H9 (cell line): ENCODE measurements around the gene ADGRL3. TPM values are rescaled to one million over a fixed set of nuclear protein-coding genes. Genes with fewer than 3 reads are reported as not detected.

Source experiments
- DNase-seq: peaks from one replicate; pipeline ENCODE4 v3.0.0-alpha.2; 2017
- H2AFZ ChIP-seq: one replicate; pipeline ENCODE4 v1.6.1; 2013; ENCODE audit warnings: mild to moderate bottlenecking, low read length, control low read depth, moderate library complexity
- H2AK5ac ChIP-seq: 2 replicates; pipeline ENCODE4 v1.6.1; 2013; ENCODE audit warnings: low read length, control low read depth, mixed read lengths; ENCODE audit not compliant: insufficient read length
- H2BK120ac ChIP-seq: one replicate; pipeline ENCODE4 v1.6.1; 2013; ENCODE audit warnings: low read depth, mild to moderate bottlenecking, low read length, control low read depth, inconsistent platforms; ENCODE audit not compliant: poor library complexity, severe bottlenecking
- H2BK12ac ChIP-seq: 2 replicates; pipeline ENCODE4 v1.6.1; 2013; ENCODE audit warnings: low read length, control low read depth, mixed read lengths, low read depth; ENCODE audit not compliant: insufficient read length
- H2BK15ac ChIP-seq: 2 replicates; pipeline ENCODE4 v1.6.1; 2013; ENCODE audit warnings: low read depth, low read length, control low read depth
- H2BK20ac ChIP-seq: one replicate; pipeline ENCODE4 v1.6.1; 2013; ENCODE audit warnings: low read depth, mild to moderate bottlenecking, low read length, control low read depth, inconsistent platforms; ENCODE audit not compliant: poor library complexity, severe bottlenecking
- H2BK5ac ChIP-seq: 2 replicates; pipeline ENCODE4 v1.6.1; 2013; ENCODE audit warnings: low read length, control low read depth, mixed read lengths; ENCODE audit not compliant: insufficient read length
- H3K14ac ChIP-seq: 2 replicates; pipeline ENCODE4 v1.6.1; 2013; ENCODE audit warnings: low read length, control low read depth; ENCODE audit not compliant: insufficient read depth
- H3K18ac ChIP-seq: 2 replicates; pipeline ENCODE4 v1.6.1; 2013; ENCODE audit warnings: low read depth, mild to moderate bottlenecking, mixed read lengths, low read length, control low read depth; ENCODE audit not compliant: insufficient read length
- H3K23ac ChIP-seq: 2 replicates; pipeline ENCODE4 v1.6.1; 2013; ENCODE audit warnings: low read length, control low read depth, mixed read lengths, low read depth; ENCODE audit not compliant: insufficient read length
- H3K23me2 ChIP-seq: 2 replicates; pipeline ENCODE4 v1.6.1; 2013; ENCODE audit warnings: low read depth, mild to moderate bottlenecking, mixed read lengths, low read length, control low read depth; ENCODE audit not compliant: insufficient read length, poor library complexity, severe bottlenecking
- H3K27ac ChIP-seq: 2 replicates; pipeline ENCODE4 v1.5.1; 2013; ENCODE audit warnings: low read length, control low read depth, mixed read lengths, low read depth; ENCODE audit not compliant: insufficient read length
- H3K27me3 ChIP-seq: 2 replicates; pipeline ENCODE4 v1.6.1; 2013; ENCODE audit warnings: low read length, control low read depth, inconsistent platforms; ENCODE audit not compliant: insufficient read depth
- H3K4ac ChIP-seq: 2 replicates; pipeline ENCODE4 v1.6.1; 2013; ENCODE audit warnings: low read depth, mild to moderate bottlenecking, control low read depth, inconsistent platforms, low read length, moderate library complexity
- H3K4me1 ChIP-seq: 2 replicates; pipeline ENCODE4 v1.6.1; 2013; ENCODE audit warnings: low read length, control low read depth, inconsistent platforms; ENCODE audit not compliant: insufficient read depth
- H3K4me2 ChIP-seq: 2 replicates; pipeline ENCODE4 v1.6.1; 2013; ENCODE audit warnings: low read length, control low read depth, mixed read lengths; ENCODE audit not compliant: insufficient read length, insufficient read depth
- H3K56ac ChIP-seq: 2 replicates; pipeline ENCODE4 v1.6.1; 2013; ENCODE audit warnings: low read depth, mild to moderate bottlenecking, mixed read lengths, low read length, control low read depth; ENCODE audit not compliant: insufficient read length
- H3K79me1 ChIP-seq: 2 replicates; pipeline ENCODE4 v1.6.1; 2013; ENCODE audit warnings: low read depth, mild to moderate bottlenecking, moderate library complexity, low read length, control low read depth, inconsistent platforms; ENCODE audit not compliant: insufficient read depth, poor library complexity, severe bottlenecking
- H3K79me2 ChIP-seq: 2 replicates; pipeline ENCODE4 v1.6.1; 2013; ENCODE audit warnings: low read length, control low read depth, inconsistent platforms; ENCODE audit not compliant: insufficient read depth
- H3K9ac ChIP-seq: 2 replicates; pipeline ENCODE4 v1.6.1; 2013; ENCODE audit warnings: low read length, control low read depth, mixed read lengths; ENCODE audit not compliant: insufficient read length; ENCODE audit errors: extremely low read depth
- H3K9me3 ChIP-seq: one replicate; pipeline ENCODE4 v1.6.1; 2013; ENCODE audit warnings: low read depth, low read length, inconsistent platforms; ENCODE audit not compliant: control insufficient read depth
- H3T11ph ChIP-seq: one replicate; pipeline ENCODE4 v1.6.1; 2013; ENCODE audit warnings: mild to moderate bottlenecking, low read length, control low read depth, inconsistent platforms
- H4K20me1 ChIP-seq: one replicate; pipeline ENCODE4 v1.6.1; 2013; ENCODE audit not compliant: control insufficient read depth, insufficient read length, insufficient read depth
- H4K5ac ChIP-seq: 2 replicates; pipeline ENCODE4 v1.6.1; 2013; ENCODE audit warnings: low read depth, mild to moderate bottlenecking, mixed read lengths, low read length, control low read depth; ENCODE audit not compliant: insufficient read length
- H4K8ac ChIP-seq: replicated peaks from 2 replicates; pipeline ENCODE4 v1.6.1; 2013; ENCODE audit warnings: low read length, control low read depth, mixed read lengths, low read depth; ENCODE audit not compliant: insufficient read length
- H4K91ac ChIP-seq: 2 replicates; pipeline ENCODE4 v1.6.1; 2013; ENCODE audit warnings: low read depth, mild to moderate bottlenecking, moderate library complexity, mixed read lengths, low read length, control low read depth; ENCODE audit not compliant: insufficient read length
- H3K27ac Mint-ChIP-seq, 3 experiments: 2 replicates in 2 of 3; 3 replicates in 1 of 3; pipeline ENCODE4 v1.8.0; 2020 to 2021; ENCODE audit warnings: mixed read lengths in 3 of 3, mild to moderate bottlenecking in 1 of 3, moderate library complexity in 1 of 3
- H3K27me3 Mint-ChIP-seq: 2 replicates; pipeline ENCODE4 v1.8.0; 2021; ENCODE audit warnings: low read depth, mild to moderate bottlenecking, moderate library complexity, mixed read lengths
- H3K36me3 Mint-ChIP-seq, 3 experiments: 2 replicates in 2 of 3; 3 replicates in 1 of 3; pipeline ENCODE4 v1.8.0; 2020 to 2021; ENCODE audit warnings: low read depth in 3 of 3, mixed read lengths in 3 of 3; ENCODE audit not compliant: insufficient read depth in 1 of 3
- H3K4me1 Mint-ChIP-seq, 2 experiments: 2 replicates each; pipeline ENCODE4 v1.8.0; 2020; ENCODE audit warnings: mixed read lengths in 2 of 2
- H3K4me3 Mint-ChIP-seq, 2 experiments: 2 replicates in 1 of 2; 3 replicates in 1 of 2; pipeline ENCODE4 v1.8.0; 2020 to 2021; ENCODE audit warnings: mild to moderate bottlenecking in 2 of 2, mixed read lengths in 2 of 2, moderate library complexity in 1 of 2
- H3K9me3 Mint-ChIP-seq, 2 experiments: 2 replicates in 1 of 2; 3 replicates in 1 of 2; pipeline ENCODE4 v1.8.0; 2020; ENCODE audit warnings: mild to moderate bottlenecking in 2 of 2, mixed read lengths in 2 of 2, moderate library complexity in 1 of 2
- CTCF ChIP-seq: fragments of 200-600 bp; sonication (generic); conservative IDR thresholded peaks from 3 replicates; pipeline ENCODE4 v1.8.0; 2021; ENCODE audit warnings: antibody characterized with exemption, mild to moderate bottlenecking
- WGBS: extraction: QIAGEN DNeasy Blood & Tissue Kit; methylation state at CpG from one replicate; pipeline ENCODE4 v1.1.7; 2013; ENCODE audit warnings: missing lambda C conversion rate, low lambda C conversion rate, mixed read lengths; ENCODE audit not compliant: insufficient read length; ENCODE audit errors: extremely low coverage; 5-methylcytosine and 5-hydroxymethylcytosine counted together
- total RNA-seq: library from RNA; stranded (reverse); gene quantifications from 2 replicates; pipeline ENCODE4 v1.2.1, GENCODE V29; 2021

The ADGRL3 gene
- total RNA-seq, 1 experiment from 2014 or later, result 5.9 TPM

GRCh38 chr4:61493041-61493440 is 292.9 kb downstream of the ADGRL3 start:
- H3K27me3 Mint-ChIP-seq, result no peaks in the 10 kb centered on the region

More at GRCh38 chr4:61493041-61493440, 292.9 kb downstream of the ADGRL3 start:
- Histone ChIP-seq H2BK5ac (no peak overlapping the region), H2BK12ac (no peak overlapping the region), H2BK120ac (no peak overlapping the region), H3K56ac (no peak overlapping the region), H3K14ac (no peak overlapping the region), H2AFZ (no peak overlapping the region), H3K9ac (no peak overlapping the region), H3K23ac (no peak overlapping the region), H3K79me1 (no peaks in the 10 kb centered on the region), H3K4ac (no peak overlapping the region), H3K27me3 (no peaks in the 10 kb centered on the region), H3K79me2 (no peaks in the 10 kb centered on the region), H4K20me1 (no peaks in the 10 kb centered on the region), H2AK5ac (no peak overlapping the region), H3T11ph (no peak overlapping the region), H3K4me2 (no peak overlapping the region), H3K23me2 (no peaks in the 10 kb centered on the region), H3K18ac (no peak overlapping the region), H2BK20ac (no peak overlapping the region), H3K9me3 (no peaks in the 10 kb centered on the region), H4K91ac (no peak overlapping the region), H4K8ac (no peak overlapping the region), H3K27ac (no peak overlapping the region), H4K5ac (no peak overlapping the region), H2BK15ac (no peak overlapping the region), H3K4me1 (no peaks in the 10 kb centered on the region; the same call in 1 of the 2 replicates)
- no peak overlapping the region for H3K4me3 Mint-ChIP-seq
- H3K36me3 Mint-ChIP-seq, result peaks cover 0 to 4% (median 0%) of the 10 kb centered on the region in 3 experiments; a peak in 2 of 7 replicates
- peaks cover 6 to 13% of the 10 kb centered on the region in 2 experiments for H3K4me1 Mint-ChIP-seq
- no peak for TF ChIP-seq CTCF
- H3K9me3 Mint-ChIP-seq, result no peaks in the 10 kb centered on the region
- peak overlapping the region in 1 of 3 experiments; percentile 34; a peak in 2 of 7 replicates for H3K27ac Mint-ChIP-seq
- no CpG with 5 or more reads among the region's 4 CpGs for WGBS
- no peak for DNase-seq
